Smooth muscle cell (in vitro differentiated cells): ENCODE measurements around the gene ZNF318. TPM values are rescaled to one million over a fixed set of nuclear protein-coding genes. Genes with fewer than 3 reads are reported as not detected.
"Not testable (repeated sequence)": the region's sequence is repeated elsewhere in the genome, so short reads cannot be mapped to it uniquely, and the experiment has no call there.

Source experiments
- DNase-seq: peaks from one replicate; lab custom pipeline; 2025; ENCODE audit not compliant: unreplicated experiment; lab: John Stamatoyannopoulos, UW
- H2AFZ ChIP-seq: fragments of 200-600 bp; sonication (generic); 2 replicates; pipeline ENCODE4 v1.6.0; 2016; ENCODE audit warnings: antibody characterized with exemption, low read depth, mild to moderate bottlenecking
- H3F3A ChIP-seq: fragments of 200-600 bp; sonication (generic); 2 replicates; pipeline ENCODE4 v1.6.0; 2017; ENCODE audit warnings: antibody characterized with exemption, low read depth
- H3K27ac ChIP-seq: fragments of 200-600 bp; sonication (generic); 2 replicates; pipeline ENCODE4 v1.5.1; 2016; ENCODE audit warnings: low read depth, mild to moderate bottlenecking
- H3K27me3 ChIP-seq: fragments of 200-600 bp; sonication (generic); 2 replicates; pipeline ENCODE4 v1.6.1; 2016; ENCODE audit warnings: low read depth, mild to moderate bottlenecking
- H3K36me3 ChIP-seq: fragments of 200-600 bp; sonication (generic); 2 replicates; pipeline ENCODE4 v1.5.1; 2016; ENCODE audit warnings: low read depth
- H3K4me1 ChIP-seq: fragments of 200-600 bp; sonication (generic); 2 replicates; pipeline ENCODE4 v1.5.1; 2016; ENCODE audit warnings: low read depth
- H3K4me2 ChIP-seq: fragments of 200-600 bp; sonication (generic); 2 replicates; pipeline ENCODE4 v1.6.0; 2016; ENCODE audit warnings: mild to moderate bottlenecking
- H3K4me3 ChIP-seq: fragments of 200-600 bp; sonication (generic); 2 replicates; pipeline ENCODE4 v1.5.1; 2016; ENCODE audit warnings: mild to moderate bottlenecking
- H3K79me2 ChIP-seq: fragments of 200-600 bp; sonication (generic); 2 replicates; pipeline ENCODE4 v1.6.0; 2016; ENCODE audit warnings: low read depth, mild to moderate bottlenecking
- H3K9ac ChIP-seq: fragments of 200-600 bp; sonication (generic); 2 replicates; pipeline ENCODE4 v1.6.0; 2016; ENCODE audit warnings: low read depth
- H3K9me3 ChIP-seq: fragments of 200-600 bp; sonication (generic); replicated peaks from 2 replicates; pipeline ENCODE4 v1.5.1; 2016; ENCODE audit warnings: low read depth
- H4K20me1 ChIP-seq: fragments of 200-600 bp; sonication (generic); 2 replicates; pipeline ENCODE4 v1.6.0; 2016; ENCODE audit warnings: low read depth
- CTCF ChIP-seq: fragments of 200-600 bp; sonication (generic); IDR thresholded peaks from 2 replicates; pipeline ENCODE4 v1.5.1; 2017; ENCODE audit warnings: borderline replicate concordance, mild to moderate bottlenecking, antibody characterized with exemption; ENCODE audit not compliant: insufficient read depth, poor library complexity, severe bottlenecking
- WGBS: methylation state at CpG from one replicate; pipeline ENCODE4 v1.1.7; 2016; ENCODE audit warnings: low lambda C conversion rate; 5-methylcytosine and 5-hydroxymethylcytosine counted together
- polyA plus RNA-seq: library from polyadenylated mRNA; unstranded; fragments of >200 nt; fragmentation: Nextera tagmentation; extraction: Ambion mirVana; gene quantifications from 2 replicates; pipeline ENCODE4 v1.2.1, GENCODE V29; 2016
- total RNA-seq: library from RNA; depleted of rRNA; stranded (reverse); fragments of >200 nt; gene quantifications from 2 replicates; pipeline ENCODE4 v1.2.3, GENCODE V29; 2014

ZNF318 gene
- total and polyA plus RNA-seq, 2 experiments from 2014 or later: 5.8 to 14.7 TPM

DNA sequence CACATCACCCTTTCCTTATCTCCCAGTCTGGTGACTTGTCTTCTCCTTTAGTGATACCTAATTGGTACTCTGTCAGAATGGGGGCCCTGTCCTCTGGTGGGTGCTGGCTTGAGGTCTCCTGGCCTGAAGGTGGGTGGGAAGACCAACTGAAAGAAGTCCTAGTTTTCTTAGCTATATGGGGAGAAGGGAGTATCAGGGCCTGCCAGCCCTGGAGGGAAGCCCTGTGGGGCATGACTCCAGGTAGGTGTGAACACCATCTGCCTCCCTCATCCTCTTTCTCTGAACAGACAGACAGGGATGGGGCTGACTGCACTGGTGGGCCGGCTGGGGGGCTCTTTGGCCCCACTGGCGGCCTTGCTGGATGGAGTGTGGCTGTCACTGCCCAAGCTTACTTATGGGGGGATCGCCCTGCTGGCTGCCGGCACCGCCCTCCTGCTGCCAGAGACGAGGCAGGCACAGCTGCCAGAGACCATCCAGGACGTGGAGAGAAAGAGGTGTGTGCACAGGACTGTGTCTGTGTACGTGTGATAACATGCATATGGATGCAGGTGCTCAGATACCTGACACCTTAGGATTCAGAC is 65.6 kb downstream of the ZNF318 start:
- Histone ChIP-seq H2AFZ (no peak overlapping the region), H4K20me1 (no peaks in the 10 kb centered on the region), H3K9ac (no peak overlapping the region), H3K9me3 (no peaks in the 10 kb centered on the region), H3K4me3 (no peak overlapping the region), H3K4me2 (no peak overlapping the region), H3K36me3 (no peaks in the 10 kb centered on the region), H3F3A (no peaks in the 10 kb centered on the region), H3K79me2 (no peaks in the 10 kb centered on the region), H3K27ac (no peak overlapping the region), H3K4me1 (peaks cover 5% of the 10 kb centered on the region), H3K27me3 (peaks cover 6% of the 10 kb centered on the region)
- DNase-seq: no peak
- WGBS: 91% methylated on average over 8 of the region's 8 CpGs
- TF ChIP-seq CTCF: no peak

GRCh38 chr6:43303006-43303405 is 66.4 kb downstream of the ZNF318 start:
- not testable (repeated sequence) for H3K9me3 ChIP-seq, H3K36me3 ChIP-seq, H3K79me2 ChIP-seq, H2AFZ ChIP-seq, DNase-seq, H3K4me3 ChIP-seq, H3K4me1 ChIP-seq, H3K27ac ChIP-seq, H3F3A ChIP-seq, H3K4me2 ChIP-seq, H4K20me1 ChIP-seq, H3K27me3 ChIP-seq, H3K9ac ChIP-seq
- 84% methylated on average over 11 of the region's 11 CpGs for WGBS

- H3K4me1 ChIP-seq: peaks cover 3% of the 10 kb centered on the region
- H3K79me2 ChIP-seq: no peaks in the 10 kb centered on the region
- no peak overlapping the region for H3K9ac ChIP-seq
- no peak for TF ChIP-seq CTCF
- 90% methylated on average over 17 of the region's 19 CpGs for WGBS
- no peaks in the 10 kb centered on the region for H3F3A ChIP-seq
- no peaks in the 10 kb centered on the region for H3K9me3 ChIP-seq
- H3K36me3 ChIP-seq: no peaks in the 10 kb centered on the region
- no peaks in the 10 kb centered on the region for H3K27me3 ChIP-seq
- H3K4me3 ChIP-seq: no peak overlapping the region
- no peak overlapping the region for H3K4me2 ChIP-seq
- no peak overlapping the region for H2AFZ ChIP-seq
- no peak overlapping the region for H3K27ac ChIP-seq
- no peaks in the 10 kb centered on the region for H4K20me1 ChIP-seq
- no peak for DNase-seq
These were observed 67.3 kb downstream of the ZNF318 start for GRCh38 chr6:43302126-43302525.

GRCh38 chr6:43301081-43301870 is 68.2 kb downstream of the ZNF318 start:
- H3K36me3 ChIP-seq: no peaks in the 10 kb centered on the region
- no peaks in the 10 kb centered on the region for H3K27me3 ChIP-seq
- H4K20me1 ChIP-seq: no peaks in the 10 kb centered on the region
- no peak overlapping the region for H3K9ac ChIP-seq
- H3K4me2 ChIP-seq: no peak overlapping the region
- no peaks in the 10 kb centered on the region for H3K9me3 ChIP-seq
- no peak overlapping the region for H3K4me3 ChIP-seq
- WGBS: 92% methylated on average over 15 of the region's 15 CpGs
- H3F3A ChIP-seq: no peaks in the 10 kb centered on the region
- peaks cover 3% of the 10 kb centered on the region for H3K4me1 ChIP-seq
- no peak for DNase-seq
- H3K27ac ChIP-seq: no peak overlapping the region
- H2AFZ ChIP-seq: no peak overlapping the region
- no peaks in the 10 kb centered on the region for H3K79me2 ChIP-seq
- no peak for TF ChIP-seq CTCF
